ENCODE measurements around the gene DRAP1.

GRCh38 chr11:65919141-65919572, at the start of gene DRAP1:
- no peak for TF ChIP-seq ZNF274 (IDR thresholded peaks at IDR 0.05; ENCODE audit: low read depth, low read length)
- TF ChIP-seq YY1 (IDR thresholded peaks at IDR 0.05; ENCODE audit: insufficient read depth, insufficient read length) = no peak
- TF ChIP-seq SUZ12 (IDR thresholded peaks at IDR 0.05; ENCODE audit: extremely low read depth, insufficient read depth, insufficient read length) = no peak
